D721Med (cell line): ENCODE measurements around the gene NAPSA.

Experiments
- DNase-seq: peaks from one replicate; pipeline ENCODE4 v3.0.0; 2011; ENCODE audit warnings: low spot score; ENCODE audit not compliant: insufficient read length
- FAIRE-seq: peaks from 2 replicates; lab custom pipeline; 2011; peaks lifted over from hg19 to GRCh38; lab: Jason Lieb, UNC
- CTCF ChIP-seq: IDR thresholded peaks from 2 replicates; pipeline ENCODE4 v1.5.1; 2012; ENCODE audit warnings: mild to moderate bottlenecking, control low read depth; ENCODE audit not compliant: insufficient read depth; ENCODE audit errors: missing control alignments

The NAPSA gene

GRCh38 chr19:50334741-50335421, 30.6 kb downstream of the NAPSA start:
- no peak for FAIRE-seq
- no peak for TF ChIP-seq CTCF
- DNase-seq, result no peak

- FAIRE-seq (no peak), DNase-seq (peak; percentile 94)
- no peak for TF ChIP-seq CTCF
These were observed 31.5 kb downstream of the NAPSA start for GRCh38 chr19:50333737-50334617.

DNA sequence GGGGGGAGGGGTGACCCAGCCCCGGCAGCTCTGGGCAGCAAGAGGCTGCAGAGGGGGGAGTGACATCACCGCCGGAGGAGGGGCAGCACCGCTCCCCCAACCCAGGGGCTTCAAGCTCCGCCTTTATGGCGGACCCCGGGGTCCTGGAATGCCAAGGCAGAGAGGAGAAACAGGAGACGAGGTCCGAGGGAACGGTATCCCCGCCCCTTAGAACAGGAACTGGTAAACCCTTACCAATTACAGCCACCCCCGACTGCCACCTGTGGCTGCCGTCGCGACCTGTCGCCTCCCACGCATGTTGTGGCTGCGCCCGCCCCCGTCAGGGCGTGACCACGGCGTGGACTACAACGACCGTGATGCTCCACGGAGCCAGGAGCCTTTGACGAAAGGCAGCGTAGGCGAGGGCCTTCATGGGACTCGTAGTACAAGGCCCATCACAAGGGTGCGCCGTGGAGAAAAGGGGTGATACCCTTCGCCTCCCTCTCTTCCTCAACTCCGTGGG, 32.2 kb downstream of the NAPSA start:
- DNase-seq (peak; percentile 66), FAIRE-seq (no peak)
- no peak for TF ChIP-seq CTCF

DNA sequence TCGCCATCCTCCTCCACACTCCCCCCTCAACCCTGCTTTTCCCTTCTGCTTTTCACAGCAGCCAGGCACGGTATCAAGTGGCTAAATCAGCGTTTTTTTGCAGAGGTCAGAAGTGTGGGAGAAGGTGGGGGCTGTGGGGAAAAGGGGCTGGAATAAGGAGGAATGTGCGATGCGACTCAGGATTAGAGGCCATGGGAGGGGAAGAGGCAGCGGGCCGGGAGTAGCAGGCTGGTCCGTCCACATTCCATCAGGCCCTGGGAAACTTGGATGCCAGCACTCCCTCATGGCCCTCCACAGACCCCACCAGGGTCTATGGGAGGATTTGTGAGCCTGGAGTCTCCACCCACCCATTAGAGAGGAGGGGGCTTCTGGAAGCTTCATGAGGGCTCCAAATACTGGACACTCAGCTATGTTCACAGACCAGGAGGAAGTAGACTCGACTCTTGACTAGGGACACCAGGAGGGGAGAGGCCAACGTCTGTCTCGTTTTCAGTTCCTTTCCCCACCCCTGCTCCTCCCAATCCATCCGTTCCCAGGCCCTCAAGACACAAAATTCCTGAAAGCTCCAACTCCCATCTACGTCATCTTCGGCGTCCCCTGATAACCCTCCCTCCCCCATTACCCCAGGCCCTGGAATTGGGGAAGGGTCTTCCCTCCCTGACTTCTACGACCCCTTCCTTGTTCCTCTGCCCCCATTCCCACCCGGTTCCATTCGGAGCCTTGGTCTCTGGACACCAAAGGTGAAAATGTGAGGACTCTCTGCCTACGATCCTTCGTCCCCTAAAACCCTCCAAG, 33.0 kb downstream of the NAPSA start:
- DNase-seq, result no peak
- no peak for FAIRE-seq
- no peak for TF ChIP-seq CTCF

- DNase-seq, result no peak
- TF ChIP-seq CTCF, result no peak
- FAIRE-seq, result no peak
These were observed 33.5 kb downstream of the NAPSA start for GRCh38 chr19:50331994-50332243.

DNA sequence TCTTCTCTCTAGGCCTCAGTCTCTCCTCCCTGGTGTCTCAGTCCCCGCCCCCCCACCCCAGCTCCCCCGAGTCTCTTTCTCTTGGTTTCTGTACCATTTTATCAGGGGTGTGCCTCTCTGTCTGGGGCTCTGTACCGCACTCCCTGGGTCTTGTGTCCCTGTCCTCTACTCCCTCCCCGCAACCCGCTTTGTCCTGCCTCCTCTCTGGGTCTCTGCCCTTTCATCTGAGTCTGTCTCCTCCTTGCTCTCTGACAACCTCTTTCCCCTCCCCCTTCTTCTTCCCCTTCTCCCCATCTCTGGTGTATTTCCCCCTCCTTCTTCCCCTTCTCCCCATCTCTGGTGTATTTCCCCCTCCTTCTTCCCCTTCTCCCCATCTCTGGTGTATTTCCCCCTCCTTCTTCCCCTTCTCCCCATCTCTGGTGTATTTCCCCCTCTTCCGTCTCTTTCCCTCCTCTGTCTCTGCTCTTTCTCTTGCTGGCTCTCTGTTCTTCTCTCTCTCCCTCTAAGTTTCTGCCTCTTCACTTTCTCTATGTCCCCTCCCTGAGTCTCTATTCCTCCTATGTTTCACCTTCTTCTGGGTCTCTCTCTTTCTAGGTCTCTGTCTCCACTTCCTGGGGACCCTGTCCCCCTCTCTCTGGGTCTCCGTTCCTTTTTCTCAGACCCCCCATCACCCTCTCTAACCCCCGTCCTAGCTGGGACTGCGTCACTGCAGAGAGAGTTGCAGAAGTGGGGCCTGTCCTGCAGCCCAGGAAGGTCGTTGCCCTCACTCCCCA, 34.0 kb downstream of the NAPSA start:
- no peak for TF ChIP-seq CTCF
- DNase-seq (no peak), FAIRE-seq (no peak)
